ENCODE results near the gene RRP9.
"Not testable (repeated sequence)": the region's sequence is repeated elsewhere in the genome, so short reads cannot be mapped to it uniquely, and the experiment has no call there.

The RRP9 gene

GRCh38 chr3:51941798-51942602, at the start of gene RRP9, which contains the start of gene PARP3:
RRP9 (minus strand) TSS chr3:51941904; CDS start chr3:51941867, 37 bp downstream.
PARP3 (plus strand) TSS chr3:51942363; CDS start chr3:51943356, 993 bp downstream.
- DNase-seq (ENCODE audit: low read depth in 2 of 2): peak; percentile 99

- not testable (repeated sequence) for DNase-seq (ENCODE audit: low read depth in 2 of 2)
These were observed 48.8 kb upstream of the RRP9 start for GRCh38 chr3:51990501-51990971.

- DNase-seq (ENCODE audit: low read depth in 2 of 2): no peak
These were observed 46.8 kb upstream of the RRP9 start for GRCh38 chr3:51988286-51989146.

- DNase-seq (ENCODE audit: low read depth in 2 of 2): no peak
These were observed 45.9 kb upstream of the RRP9 start for GRCh38 chr3:51987568-51987967.

- DNase-seq (ENCODE audit: low read depth in 2 of 2): no peak
These were observed 44.6 kb upstream of the RRP9 start for GRCh38 chr3:51986010-51986947.

- no peak for DNase-seq (ENCODE audit: low read depth in 2 of 2)
These were observed 43.4 kb upstream of the RRP9 start for GRCh38 chr3:51985063-51985462.

GRCh38 chr3:51984269-51984647, 42.6 kb upstream of the RRP9 start:
- DNase-seq (ENCODE audit: low read depth in 2 of 2): no peak

- DNase-seq (ENCODE audit: low read depth in 2 of 2): no peak
These were observed 42.0 kb upstream of the RRP9 start for GRCh38 chr3:51983578-51984268.

- DNase-seq (ENCODE audit: low read depth in 2 of 2): peak; percentile 40 to 42
These were observed 41.3 kb upstream of the RRP9 start, which contains the start of gene ACY1 for GRCh38 chr3:51982838-51983577. ACY1 (plus strand) TSS chr3:51983535; CDS start chr3:51984065, 530 bp downstream.

GRCh38 chr3:51982352-51982837, 40.7 kb upstream of the RRP9 start:
- DNase-seq (ENCODE audit: low read depth in 2 of 2): no peak

- DNase-seq (ENCODE audit: low read depth in 2 of 2): no peak
These were observed 38.5 kb upstream of the RRP9 start for GRCh38 chr3:51980253-51980652.

GRCh38 chr3:51978143-51978502, 36.4 kb upstream of the RRP9 start:
- no peak for DNase-seq (ENCODE audit: low read depth in 2 of 2)

- no peak for DNase-seq (ENCODE audit: low read depth in 2 of 2)
These were observed 35.9 kb upstream of the RRP9 start for GRCh38 chr3:51977446-51978142.

GRCh38 chr3:51975852-51976549, 34.3 kb upstream of the RRP9 start:
- DNase-seq (ENCODE audit: low read depth in 2 of 2): no peak

- DNase-seq (ENCODE audit: low read depth in 2 of 2): peak; percentile 31 to 32
These were observed 33.5 kb upstream of the RRP9 start, which contains the start of gene ABHD14A for GRCh38 chr3:51974963-51975851. ABHD14A (plus strand) TSS chr3:51975064; CDS start chr3:51975136, 72 bp downstream.

GRCh38 chr3:51974277-51974962, 32.7 kb upstream of the RRP9 start:
- DNase-seq (ENCODE audit: low read depth in 2 of 2): no peak

GRCh38 chr3:51971350-51971749, 29.6 kb upstream of the RRP9 start:
- DNase-seq (ENCODE audit: low read depth in 2 of 2): no peak

Data from activated CD8-positive, alpha-beta memory T cell treated with anti-CD3 and anti-CD28 coated beads for 4 hours (primary cell).